Measurements from ENCODE around the gene TNIP1. TPM values are rescaled to one million over a fixed set of nuclear protein-coding genes. Genes with fewer than 3 reads are reported as not detected.

Gene TNIP1
- polyA plus RNA-seq, 1 experiment = 42.6 TPM

GRCh38 chr5:151074557-151074956 lies 6.3 kb downstream of the TNIP1 start:
- ChIA-PET POLR2A (no interaction called here), CTCF (interaction anchor here (0.9 to 15.2 kb wide), 3 partner anchors 25 to 51 kb away, joined by 3 to 174 read pairs (median 7); no protein-coding TSS in a partner anchor)
- Histone ChIP-seq H3K27me3 (ENCODE audit: control insufficient read depth, insufficient read depth, low read length) (no peaks in the 10 kb centered on the region), H3K4me3 (ENCODE audit: low read depth, low read length) (no peak overlapping the region), H3K27ac (ENCODE audit: low read depth, low read length) (no peak overlapping the region), H3K9me3 (ENCODE audit: control insufficient read depth, insufficient read depth, low read length) (no peaks in the 10 kb centered on the region)
- no peak for TF ChIP-seq CTCF (IDR thresholded peaks at IDR 0.05; ENCODE audit: low read depth, low read length)
- DNase-seq (ENCODE audit: low read depth, low spot score) = no peak

- DNase-seq (ENCODE audit: low read depth, low spot score) = no peak
- TF ChIP-seq CTCF (IDR thresholded peaks at IDR 0.05; ENCODE audit: low read depth, low read length) = no peak
- peak overlapping the region; percentile 31 for H3K27ac ChIP-seq (ENCODE audit: low read depth, low read length)
- no peaks in the 10 kb centered on the region for H3K9me3 ChIP-seq (ENCODE audit: control insufficient read depth, insufficient read depth, low read length)
- ChIA-PET CTCF (interaction anchor here (0.6 to 15.2 kb wide), 3 partner anchors 23 to 90 kb away, joined by 3 to 174 read pairs (median 3); no protein-coding TSS in a partner anchor), POLR2A (no interaction called here)
- no peak overlapping the region for H3K4me3 ChIP-seq (ENCODE audit: low read depth, low read length)
- no peaks in the 10 kb centered on the region for H3K27me3 ChIP-seq (ENCODE audit: control insufficient read depth, insufficient read depth, low read length)
Measured at GRCh38 chr5:151073280-151073679, 7.6 kb downstream of the TNIP1 start.

GRCh38 chr5:151072630-151073025 lies 8.2 kb downstream of the TNIP1 start:
- no peak for DNase-seq (ENCODE audit: low read depth, low spot score)
- POLR2A ChIA-PET = interaction anchor here (0.7 to 1.4 kb wide), 4 partner anchors 9 to 85 kb away, joined by 3 to 5 read pairs (median 4); partner anchors contain the start of gene TNIP1

GRCh38 chr5:151071848-151072629 lies 8.8 kb downstream of the TNIP1 start:
- H3K9me3 ChIP-seq (ENCODE audit: control insufficient read depth, insufficient read depth, low read length) = no peaks in the 10 kb centered on the region
- ChIA-PET CTCF (interaction anchor here (1.3 to 15.2 kb wide), 3 partner anchors 22 to 93 kb away, joined by 4 to 174 read pairs (median 16); no protein-coding TSS in a partner anchor), POLR2A (interaction anchor here (0.7 to 1.4 kb wide), 4 partner anchors 9 to 86 kb away, joined by 3 to 5 read pairs (median 4); partner anchors contain the start of gene TNIP1)
- H3K27ac ChIP-seq (ENCODE audit: low read depth, low read length) = peak overlapping the region; percentile 31
- no peak overlapping the region for H3K4me3 ChIP-seq (ENCODE audit: low read depth, low read length)
- H3K27me3 ChIP-seq (ENCODE audit: control insufficient read depth, insufficient read depth, low read length) = no peaks in the 10 kb centered on the region
- TF ChIP-seq CTCF (IDR thresholded peaks at IDR 0.05; ENCODE audit: low read depth, low read length) = no peak
- DNase-seq (ENCODE audit: low read depth, low spot score) = no peak

More at GRCh38 chr5:151072630-151073025, 8.2 kb downstream of the TNIP1 start:
- TF ChIP-seq CTCF (IDR thresholded peaks at IDR 0.05; ENCODE audit: low read depth, low read length) = no peak
- Histone ChIP-seq H3K4me3 (ENCODE audit: low read depth, low read length) (no peak overlapping the region), H3K27me3 (ENCODE audit: control insufficient read depth, insufficient read depth, low read length) (no peaks in the 10 kb centered on the region), H3K27ac (ENCODE audit: low read depth, low read length) (peak overlapping the region; percentile 31), H3K9me3 (ENCODE audit: control insufficient read depth, insufficient read depth, low read length) (no peaks in the 10 kb centered on the region)
- CTCF ChIA-PET = interaction anchor here (1.0 to 15.2 kb wide), 4 partner anchors 23 to 93 kb away, joined by 3 to 174 read pairs (median 10); no protein-coding TSS in a partner anchor

GRCh38 chr5:151071021-151071420 lies 9.8 kb downstream of the TNIP1 start:
- ChIA-PET CTCF (interaction anchor here (0.6 to 15.2 kb wide), 5 partner anchors 20 to 312 kb away, joined by 3 to 174 read pairs (median 11); no protein-coding TSS in a partner anchor), POLR2A (interaction anchor here (0.5 to 1.4 kb wide), 3 partner anchors 10 to 288 kb away, joined by 3 to 10 read pairs (median 5); partner anchors contain the start of gene TNIP1)
- Histone ChIP-seq H3K9me3 (ENCODE audit: control insufficient read depth, insufficient read depth, low read length) (no peaks in the 10 kb centered on the region), H3K27ac (ENCODE audit: low read depth, low read length) (no peak overlapping the region), H3K27me3 (ENCODE audit: control insufficient read depth, insufficient read depth, low read length) (no peaks in the 10 kb centered on the region), H3K4me3 (ENCODE audit: low read depth, low read length) (no peak overlapping the region)
- DNase-seq (ENCODE audit: low read depth, low spot score) = no peak
- no peak for TF ChIP-seq CTCF (IDR thresholded peaks at IDR 0.05; ENCODE audit: low read depth, low read length)

All from AG04450 (cell line).